GM12872 (cell line): ENCODE results near the gene FBXL7.

Source experiments
- TF ChIP-seq, protein P1 (sequence below): IDR thresholded peaks from 3 replicates; pipeline ENCODE4 v1.5.1; 2011; ENCODE audit warnings: low read depth, mild to moderate bottlenecking, low read length, moderate library complexity; ENCODE audit not compliant: insufficient read depth

FBXL7 gene

GRCh38 chr5:15489571-15490235 lies 10.3 kb upstream of the FBXL7 start:
- TF ChIP-seq, protein P1, sequence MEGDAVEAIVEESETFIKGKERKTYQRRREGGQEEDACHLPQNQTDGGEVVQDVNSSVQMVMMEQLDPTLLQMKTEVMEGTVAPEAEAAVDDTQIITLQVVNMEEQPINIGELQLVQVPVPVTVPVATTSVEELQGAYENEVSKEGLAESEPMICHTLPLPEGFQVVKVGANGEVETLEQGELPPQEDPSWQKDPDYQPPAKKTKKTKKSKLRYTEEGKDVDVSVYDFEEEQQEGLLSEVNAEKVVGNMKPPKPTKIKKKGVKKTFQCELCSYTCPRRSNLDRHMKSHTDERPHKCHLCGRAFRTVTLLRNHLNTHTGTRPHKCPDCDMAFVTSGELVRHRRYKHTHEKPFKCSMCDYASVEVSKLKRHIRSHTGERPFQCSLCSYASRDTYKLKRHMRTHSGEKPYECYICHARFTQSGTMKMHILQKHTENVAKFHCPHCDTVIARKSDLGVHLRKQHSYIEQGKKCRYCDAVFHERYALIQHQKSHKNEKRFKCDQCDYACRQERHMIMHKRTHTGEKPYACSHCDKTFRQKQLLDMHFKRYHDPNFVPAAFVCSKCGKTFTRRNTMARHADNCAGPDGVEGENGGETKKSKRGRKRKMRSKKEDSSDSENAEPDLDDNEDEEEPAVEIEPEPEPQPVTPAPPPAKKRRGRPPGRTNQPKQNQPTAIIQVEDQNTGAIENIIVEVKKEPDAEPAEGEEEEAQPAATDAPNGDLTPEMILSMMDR = no peak

DNA sequence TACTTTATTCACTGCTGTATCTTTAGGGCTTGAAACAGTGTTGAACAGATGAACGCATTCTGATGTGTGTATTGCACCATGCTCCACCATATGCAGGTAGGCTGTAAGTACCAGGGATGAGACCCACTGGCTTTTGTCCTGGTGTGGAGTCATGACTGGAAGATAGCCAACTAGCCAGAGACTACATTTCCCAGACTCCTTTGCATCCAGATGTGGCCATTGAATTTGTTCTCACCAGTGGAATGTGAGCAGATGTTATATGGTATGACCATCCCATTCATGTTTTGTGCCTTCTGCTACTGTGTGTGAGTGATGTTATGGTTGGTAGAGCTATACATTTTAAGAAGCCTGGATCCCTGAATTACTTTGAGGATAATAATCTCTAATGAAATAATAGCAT lies 7.4 kb upstream of the FBXL7 start:
- TF ChIP-seq, protein P1 = no peak

DNA sequence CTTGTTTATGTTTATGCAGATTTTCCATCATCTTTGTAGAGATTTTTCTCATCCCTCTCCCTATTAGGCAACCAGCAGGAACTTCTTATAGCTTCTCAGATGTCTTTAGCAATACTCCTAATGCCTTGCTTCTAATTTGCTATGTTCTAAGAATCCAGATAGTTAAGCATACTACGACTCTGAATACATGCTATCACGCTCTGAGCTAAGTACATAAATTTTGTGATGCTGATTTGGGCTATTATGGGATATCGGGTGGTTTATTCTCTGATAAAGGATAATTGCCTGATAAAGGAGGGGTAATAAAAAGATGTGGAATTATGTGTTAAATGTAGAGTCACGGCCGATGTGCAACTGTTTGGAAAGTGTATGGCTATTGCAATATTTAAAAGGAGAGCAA lies 6.5 kb upstream of the FBXL7 start:
- TF ChIP-seq, protein P1 = no peak

DNA sequence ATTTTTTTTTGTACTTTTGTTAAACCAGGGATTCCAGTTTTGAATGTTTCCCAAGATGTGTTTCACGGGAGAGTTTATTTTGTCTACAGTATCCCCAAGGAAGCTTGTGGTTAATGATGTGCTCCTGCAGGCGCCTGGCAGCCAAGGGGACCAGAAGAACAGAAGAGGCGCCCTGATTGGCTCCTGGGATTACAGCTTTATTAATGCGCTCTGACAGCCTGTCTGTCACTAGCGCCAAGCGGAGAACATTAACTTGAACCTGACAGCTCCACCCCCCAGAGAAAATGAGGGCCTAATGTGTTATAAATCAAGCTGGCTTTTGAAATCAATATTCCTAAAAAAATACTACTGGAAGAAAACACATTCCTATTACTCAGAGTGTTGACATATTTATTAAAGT lies 5.0 kb upstream of the FBXL7 start:
- TF ChIP-seq, protein P1 = no peak

DNA sequence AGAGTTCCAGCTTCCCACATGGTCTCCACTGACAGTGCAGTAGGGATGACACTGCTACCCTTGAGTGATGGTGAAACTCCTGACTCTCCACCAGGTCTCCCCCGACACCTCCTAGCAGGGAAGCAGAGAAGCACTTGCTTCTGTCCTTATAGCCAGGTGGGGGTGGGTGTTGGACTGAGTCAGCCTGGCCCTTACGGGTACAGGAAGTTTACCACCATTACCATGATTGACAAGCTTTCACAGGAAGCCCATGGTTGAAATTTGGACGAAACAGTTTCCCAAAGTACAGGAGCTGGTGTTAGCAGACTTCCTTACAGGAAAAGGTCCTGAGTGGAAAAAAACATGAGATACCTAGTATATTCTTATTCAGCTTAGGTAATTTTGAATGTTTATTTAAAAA lies 3.1 kb upstream of the FBXL7 start:
- TF ChIP-seq, protein P1 = no peak

DNA sequence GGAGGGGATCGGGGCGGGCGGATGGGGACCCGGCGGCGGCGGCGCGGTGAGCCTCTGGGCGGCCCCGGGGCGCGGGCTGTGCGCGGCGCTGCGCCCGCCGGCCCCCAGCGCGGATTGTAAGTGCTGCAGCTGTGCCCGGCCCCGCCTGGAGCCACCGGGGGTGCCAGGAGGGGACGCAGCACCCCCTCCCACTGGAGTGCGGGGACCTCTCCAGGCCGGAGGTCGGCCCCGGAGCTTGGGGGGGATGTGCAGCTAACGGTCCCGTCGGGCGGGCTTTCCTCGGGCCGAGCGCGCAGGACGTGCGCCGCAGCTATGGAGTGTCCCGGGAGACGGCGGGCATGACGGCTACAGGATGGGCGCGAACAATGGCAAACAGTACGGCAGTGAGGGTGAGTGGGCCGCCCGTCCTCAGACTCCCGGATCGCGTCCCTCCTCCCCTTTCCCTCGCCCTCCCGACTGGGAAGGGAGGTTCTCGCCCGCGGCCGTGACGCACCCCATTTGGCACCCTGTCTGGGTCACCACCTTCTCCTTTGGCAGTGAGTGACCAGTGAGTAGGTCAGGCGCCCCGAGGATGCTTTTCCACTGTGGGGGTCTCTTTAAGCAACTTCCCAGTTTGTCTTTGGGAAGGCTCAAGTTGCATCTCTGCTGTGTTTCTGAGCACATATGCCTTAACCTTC lies 483 bp downstream of the FBXL7 start:
- TF ChIP-seq, protein P1 = no peak

DNA sequence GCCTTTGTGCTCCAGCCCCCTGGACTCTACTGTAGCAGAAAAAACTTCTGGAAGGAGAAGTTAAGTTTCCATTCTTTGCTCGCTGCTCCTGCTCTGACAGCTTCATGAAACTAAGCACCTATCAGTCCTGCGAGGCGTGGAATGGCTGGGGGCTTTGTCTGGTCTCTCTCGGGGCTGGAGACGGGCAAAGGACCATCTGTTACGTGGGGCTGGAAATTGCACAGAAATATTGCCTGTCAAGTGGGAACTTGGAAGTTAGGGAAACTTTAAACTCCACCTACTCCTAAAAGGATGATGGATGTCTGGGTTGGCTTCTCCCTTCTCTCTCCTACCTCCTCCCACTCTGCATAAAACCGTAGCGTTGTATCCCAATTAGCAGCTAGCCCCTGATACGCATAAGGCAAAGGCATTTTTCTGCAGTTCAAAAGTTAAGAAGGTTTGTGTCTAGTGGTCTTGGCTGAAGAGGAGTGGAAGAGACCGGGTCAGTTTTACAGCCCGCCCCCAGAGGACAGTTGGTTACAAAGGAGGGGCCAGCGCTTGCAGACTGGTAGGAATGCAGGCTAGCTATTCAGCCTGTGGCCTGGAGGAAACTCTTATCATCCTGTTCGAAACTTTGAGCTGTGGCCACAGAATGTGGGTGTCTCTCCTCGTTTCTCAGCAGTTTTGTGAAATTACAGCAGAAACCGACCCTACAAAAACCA lies 1.3 kb downstream of the FBXL7 start:
- TF ChIP-seq, protein P1 = no peak
